C4-2B (cell line): ENCODE measurements around the gene POLR2B.
"Not testable (repeated sequence)": the region's sequence is repeated elsewhere in the genome, so short reads cannot be mapped to it uniquely, and the experiment has no call there.

Experiments
- H3K27ac ChIP-seq: fragments of 450-650 bp; 2 replicates; pipeline ENCODE4 v1.5.1; 2017
- ZFX ChIP-seq: fragments of 450-650 bp; IDR thresholded peaks from 2 replicates; pipeline ENCODE4 v1.6.1; 2017
- TF ChIP-seq, protein P1 (sequence below): fragments of 450-650 bp; conservative IDR thresholded peaks from 2 replicates; pipeline ENCODE4 v1.5.1; 2017; ENCODE audit warnings: mild to moderate bottlenecking

The POLR2B gene

DNA sequence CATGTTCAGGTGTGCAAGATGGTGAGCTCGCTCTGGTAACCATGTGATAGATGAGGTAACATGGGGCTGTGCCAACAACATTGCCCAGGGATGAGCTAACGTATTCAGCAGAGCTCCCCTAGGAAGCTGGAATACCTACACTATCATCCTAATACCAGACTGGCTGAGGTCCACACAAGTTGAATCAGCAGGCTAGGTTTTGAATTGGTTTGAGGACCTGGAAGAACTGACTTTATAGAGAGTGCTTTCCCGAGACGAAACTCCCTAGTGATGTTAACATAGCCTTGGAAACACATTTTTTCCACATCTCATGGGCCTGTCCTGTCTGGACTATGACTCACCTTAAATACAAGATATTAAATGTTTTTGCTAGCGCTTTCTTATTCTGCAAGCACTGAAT is 74.8 kb downstream of the POLR2B start:
- TF ChIP-seq, protein P1, sequence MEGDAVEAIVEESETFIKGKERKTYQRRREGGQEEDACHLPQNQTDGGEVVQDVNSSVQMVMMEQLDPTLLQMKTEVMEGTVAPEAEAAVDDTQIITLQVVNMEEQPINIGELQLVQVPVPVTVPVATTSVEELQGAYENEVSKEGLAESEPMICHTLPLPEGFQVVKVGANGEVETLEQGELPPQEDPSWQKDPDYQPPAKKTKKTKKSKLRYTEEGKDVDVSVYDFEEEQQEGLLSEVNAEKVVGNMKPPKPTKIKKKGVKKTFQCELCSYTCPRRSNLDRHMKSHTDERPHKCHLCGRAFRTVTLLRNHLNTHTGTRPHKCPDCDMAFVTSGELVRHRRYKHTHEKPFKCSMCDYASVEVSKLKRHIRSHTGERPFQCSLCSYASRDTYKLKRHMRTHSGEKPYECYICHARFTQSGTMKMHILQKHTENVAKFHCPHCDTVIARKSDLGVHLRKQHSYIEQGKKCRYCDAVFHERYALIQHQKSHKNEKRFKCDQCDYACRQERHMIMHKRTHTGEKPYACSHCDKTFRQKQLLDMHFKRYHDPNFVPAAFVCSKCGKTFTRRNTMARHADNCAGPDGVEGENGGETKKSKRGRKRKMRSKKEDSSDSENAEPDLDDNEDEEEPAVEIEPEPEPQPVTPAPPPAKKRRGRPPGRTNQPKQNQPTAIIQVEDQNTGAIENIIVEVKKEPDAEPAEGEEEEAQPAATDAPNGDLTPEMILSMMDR, result no peak
- H3K27ac ChIP-seq, result no peak overlapping the region

DNA sequence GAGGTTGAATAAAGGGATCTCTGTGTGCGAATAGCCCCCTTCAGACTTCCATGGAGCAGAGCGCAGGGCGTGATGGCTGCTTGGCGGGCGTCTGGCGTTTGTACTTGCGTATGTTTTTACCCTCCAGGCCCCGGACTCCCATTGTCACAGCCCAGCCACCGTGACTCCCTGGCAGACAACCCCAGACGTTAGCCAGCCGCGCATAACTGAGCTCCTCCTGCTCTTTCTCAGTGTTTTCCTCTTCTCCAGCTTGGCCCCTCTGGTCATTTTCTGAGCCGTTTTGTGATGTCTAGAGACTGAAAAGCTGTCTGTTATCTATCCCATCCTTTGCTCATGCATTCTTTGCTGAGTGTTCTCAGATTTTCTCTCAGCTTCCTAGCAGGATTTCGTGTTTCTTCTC is 77.2 kb downstream of the POLR2B start:
- TF ChIP-seq, protein P1, result no peak
- no peak for TF ChIP-seq ZFX

DNA sequence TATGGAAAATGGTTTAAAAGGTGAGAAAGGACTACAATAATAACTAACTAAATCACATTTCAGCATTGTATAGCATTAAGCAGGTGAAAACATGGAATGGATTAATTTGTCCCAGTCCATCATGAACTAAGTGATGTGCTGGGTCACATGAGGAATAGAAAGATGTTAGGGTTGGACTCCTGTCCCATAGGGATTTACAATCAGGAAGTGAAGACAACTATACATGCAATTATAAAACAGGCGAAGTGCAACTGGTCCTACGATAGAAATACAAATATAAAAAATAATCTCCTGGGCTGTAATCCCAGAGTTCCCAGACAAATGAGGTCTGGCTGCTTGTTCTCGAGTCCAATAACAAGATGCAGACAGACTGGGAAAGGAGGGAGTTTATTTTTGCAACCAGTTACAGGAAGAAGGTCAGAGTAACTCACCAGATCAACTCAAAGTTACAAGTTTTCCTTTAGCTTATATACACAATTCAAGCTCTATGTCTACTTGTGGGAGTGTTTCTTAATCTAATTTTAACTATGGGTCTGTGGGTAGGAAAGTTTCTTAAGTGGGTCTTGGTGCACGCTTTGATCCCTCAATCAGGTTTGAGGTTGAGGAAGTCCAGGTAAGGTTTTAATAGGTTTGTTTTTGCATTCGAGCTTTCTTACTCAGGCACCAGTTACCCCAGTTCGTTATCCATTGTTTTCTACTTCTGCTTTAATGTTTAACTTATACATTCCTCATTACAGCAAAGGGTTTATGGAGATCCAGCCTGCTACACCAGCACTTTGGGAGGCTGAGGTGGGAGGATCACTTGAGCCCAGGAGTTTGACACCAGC is 81.4 kb downstream of the POLR2B start:
- TF ChIP-seq ZFX, result no peak
- TF ChIP-seq, protein P1, result no peak
- no peak overlapping the region for H3K27ac ChIP-seq

More for the DNA sequence above, 77.2 kb downstream of the POLR2B start:
- H3K27ac ChIP-seq, result no peak overlapping the region

DNA sequence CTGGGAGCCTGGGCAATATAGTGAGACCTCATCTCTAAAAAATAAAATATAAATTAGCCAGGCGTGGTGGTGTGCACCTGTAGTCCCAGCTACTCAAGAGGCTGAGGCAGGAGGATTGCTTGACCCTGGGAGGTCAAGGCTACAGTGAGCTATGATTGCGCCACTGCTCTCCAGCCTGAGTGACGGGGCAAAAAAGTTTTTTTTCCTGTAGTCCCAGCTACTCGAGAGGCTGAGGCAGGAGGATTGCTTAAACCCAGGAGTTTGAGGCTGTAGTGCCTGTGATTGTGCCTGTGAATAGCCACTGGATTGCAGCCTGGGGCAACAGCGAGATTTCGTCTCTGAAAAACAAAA is 82.0 kb downstream of the POLR2B start:
- H3K27ac ChIP-seq, result not testable (repeated sequence)

DNA sequence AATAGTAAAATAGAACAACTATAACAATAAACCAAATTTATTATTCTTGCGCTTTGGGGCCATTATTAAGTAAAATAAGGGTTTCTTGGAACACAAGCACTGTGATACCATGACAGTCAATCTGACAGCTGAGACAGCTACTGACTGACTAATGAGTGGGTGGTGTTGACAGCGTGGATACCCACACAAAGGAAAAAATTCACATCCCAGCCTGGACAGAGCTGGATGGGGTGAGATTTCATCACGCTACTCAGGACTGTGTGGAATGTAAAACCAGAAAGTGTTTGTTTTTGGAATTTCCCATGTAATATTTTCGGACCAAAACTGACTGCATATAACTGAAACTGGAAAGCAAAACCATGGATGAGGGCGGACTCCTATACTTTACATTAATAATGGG is 82.7 kb downstream of the POLR2B start:
- H3K27ac ChIP-seq, result no peak overlapping the region
- TF ChIP-seq, protein P1, result no peak
- no peak for TF ChIP-seq ZFX

DNA sequence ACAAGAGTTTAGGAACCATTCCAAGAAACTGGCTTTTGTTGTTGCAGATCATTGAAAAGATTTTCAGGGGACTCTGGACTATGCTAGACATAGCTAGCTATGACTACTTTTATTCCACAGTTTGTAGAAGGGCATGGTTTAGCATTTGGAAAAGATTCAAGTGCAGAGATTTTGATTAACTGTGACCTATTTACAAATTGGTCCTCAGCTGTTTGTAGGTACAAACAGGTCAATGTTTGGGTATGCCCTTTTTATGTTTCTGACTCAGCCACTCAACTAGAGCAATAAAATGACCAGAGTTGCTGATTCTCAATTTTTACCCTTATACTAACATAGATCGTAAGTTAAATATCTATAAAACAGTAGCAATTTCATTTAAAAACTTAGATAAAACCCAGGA is 84.8 kb downstream of the POLR2B start:
- TF ChIP-seq, protein P1, result no peak
- no peak for TF ChIP-seq ZFX
- no peak overlapping the region for H3K27ac ChIP-seq

DNA sequence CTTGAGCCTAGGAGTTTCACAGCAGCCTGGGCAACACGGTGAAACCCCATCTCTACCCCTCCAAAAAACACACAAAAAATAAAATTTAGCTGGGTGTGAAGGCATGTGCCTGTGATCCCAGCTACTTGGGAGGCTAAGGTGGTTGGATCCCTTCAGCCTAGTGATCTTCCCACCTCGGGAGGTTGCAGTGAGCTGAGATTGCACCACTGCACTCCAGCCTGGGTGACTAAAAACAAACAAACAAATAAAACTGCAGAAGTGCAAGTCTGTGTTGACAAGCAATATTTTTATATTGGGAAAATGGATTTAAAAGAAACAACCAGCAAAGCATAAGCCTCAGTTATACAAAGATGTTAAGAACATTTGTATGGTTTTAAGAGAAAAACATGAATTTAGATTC is 85.4 kb downstream of the POLR2B start:
- TF ChIP-seq, protein P1, result no peak
- TF ChIP-seq ZFX, result no peak
- H3K27ac ChIP-seq, result no peak overlapping the region
